ENCODE results near the gene ZCCHC14.

GRCh38 chr16:87459027-87459426 lies 33.8 kb downstream of the ZCCHC14 start:
- TF ChIP-seq CTCF (optimal IDR thresholded peaks at IDR 0.05 in 1 of 3, IDR thresholded peaks at IDR 0.05 in 1 of 3, conservative IDR thresholded peaks at IDR 0.05 in 1 of 3; ENCODE audit: extremely low read depth in 1 of 3, insufficient read depth in 2 of 3, low read length in 3 of 3) (no peak), EZH2 (IDR thresholded peaks at IDR 0.05; ENCODE audit: low read length) (no peak)

All from keratinocyte (primary cell).